Measurements from ENCODE around the gene PEX5.

PEX5 gene

DNA sequence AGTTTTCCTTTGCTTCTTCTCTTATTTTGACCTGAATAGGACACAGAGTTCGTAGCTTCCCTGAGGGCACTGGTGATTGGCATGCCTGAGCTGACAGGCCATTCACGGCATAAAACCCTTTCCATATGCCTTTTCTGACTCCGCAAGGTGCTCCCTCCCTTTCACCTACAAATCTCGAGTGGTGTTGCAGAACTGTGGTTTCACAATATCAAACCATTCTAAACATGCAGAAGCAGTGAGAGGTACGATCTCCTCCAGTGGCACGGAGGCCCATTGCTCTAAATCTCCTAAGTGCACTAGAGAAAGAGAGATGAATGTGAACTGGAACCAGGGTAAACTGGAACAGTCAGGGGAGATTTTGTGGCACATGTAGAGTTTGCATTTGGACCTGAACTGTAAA lies 35.4 kb upstream of the PEX5 start:
- TF ChIP-seq POLR2A (IDR thresholded peaks at IDR 0.05; ENCODE audit: low read depth, low read length), result no peak
- FAIRE-seq, result no peak

DNA sequence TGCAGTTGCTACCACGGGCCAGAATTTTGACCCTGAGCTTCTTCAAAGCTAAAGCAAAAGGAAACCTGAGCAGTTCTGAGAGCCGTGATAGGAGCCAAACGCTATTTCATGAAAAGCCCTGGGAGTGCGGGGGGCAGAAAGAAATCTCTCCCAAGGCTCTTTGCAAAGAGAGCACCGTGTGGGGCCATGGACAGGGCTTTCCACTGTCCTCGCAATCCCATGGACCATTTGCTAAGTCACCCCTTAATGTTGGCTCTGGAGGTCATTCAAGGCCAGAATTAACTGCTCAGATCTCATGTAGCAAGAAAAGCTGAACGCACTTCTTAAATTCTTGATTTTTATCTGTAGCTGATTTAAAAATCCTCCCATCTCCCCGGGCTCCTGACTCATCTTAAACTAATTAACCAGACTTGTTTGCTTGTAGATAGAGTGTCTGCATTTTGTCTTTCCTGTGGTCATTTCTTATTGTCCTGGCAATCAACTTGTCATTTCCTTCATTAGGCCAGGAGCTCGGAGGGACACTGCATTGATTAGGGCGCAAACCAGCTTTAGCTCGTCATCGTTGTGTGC lies 34.5 kb upstream of the PEX5 start:
- DNase-seq (ENCODE audit: insufficient read length, low spot score) (no peak), FAIRE-seq (no peak)
- TF ChIP-seq POLR2A (IDR thresholded peaks at IDR 0.05; ENCODE audit: low read depth, low read length), result no peak

More for the DNA sequence above, 35.4 kb upstream of the PEX5 start:
- no peak for DNase-seq (ENCODE audit: insufficient read length, low spot score)

DNA sequence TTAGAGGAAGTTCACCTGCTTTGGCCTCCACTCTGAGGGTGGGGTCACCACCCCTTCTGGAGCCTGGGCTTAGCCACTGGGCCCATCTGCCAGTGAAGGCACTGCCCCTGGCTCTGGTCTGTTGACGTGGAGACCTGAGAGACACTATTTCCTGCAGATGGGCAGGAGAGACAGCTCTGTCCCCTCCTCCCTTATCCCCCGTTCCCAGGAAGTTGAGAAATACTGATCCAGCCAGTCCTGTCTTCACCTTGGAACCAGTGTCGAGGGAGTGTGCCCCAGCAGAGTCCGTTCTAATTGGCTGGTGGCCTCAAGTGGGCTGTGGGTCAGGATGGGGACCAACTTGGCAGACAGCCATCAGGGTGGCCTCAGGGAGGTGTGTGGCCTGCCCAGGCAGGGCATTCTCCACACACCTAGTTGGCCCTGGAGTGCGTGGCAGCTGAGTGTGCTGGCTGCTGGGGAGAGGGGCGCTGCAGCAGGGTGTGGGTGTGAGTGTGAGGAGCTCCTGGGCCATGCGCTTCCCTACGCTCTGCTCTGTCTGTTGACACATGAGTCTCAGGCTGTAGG lies 33.9 kb upstream of the PEX5 start:
- no peak for DNase-seq (ENCODE audit: insufficient read length, low spot score)
- no peak for FAIRE-seq
- no peak for TF ChIP-seq POLR2A (IDR thresholded peaks at IDR 0.05; ENCODE audit: low read depth, low read length)

DNA sequence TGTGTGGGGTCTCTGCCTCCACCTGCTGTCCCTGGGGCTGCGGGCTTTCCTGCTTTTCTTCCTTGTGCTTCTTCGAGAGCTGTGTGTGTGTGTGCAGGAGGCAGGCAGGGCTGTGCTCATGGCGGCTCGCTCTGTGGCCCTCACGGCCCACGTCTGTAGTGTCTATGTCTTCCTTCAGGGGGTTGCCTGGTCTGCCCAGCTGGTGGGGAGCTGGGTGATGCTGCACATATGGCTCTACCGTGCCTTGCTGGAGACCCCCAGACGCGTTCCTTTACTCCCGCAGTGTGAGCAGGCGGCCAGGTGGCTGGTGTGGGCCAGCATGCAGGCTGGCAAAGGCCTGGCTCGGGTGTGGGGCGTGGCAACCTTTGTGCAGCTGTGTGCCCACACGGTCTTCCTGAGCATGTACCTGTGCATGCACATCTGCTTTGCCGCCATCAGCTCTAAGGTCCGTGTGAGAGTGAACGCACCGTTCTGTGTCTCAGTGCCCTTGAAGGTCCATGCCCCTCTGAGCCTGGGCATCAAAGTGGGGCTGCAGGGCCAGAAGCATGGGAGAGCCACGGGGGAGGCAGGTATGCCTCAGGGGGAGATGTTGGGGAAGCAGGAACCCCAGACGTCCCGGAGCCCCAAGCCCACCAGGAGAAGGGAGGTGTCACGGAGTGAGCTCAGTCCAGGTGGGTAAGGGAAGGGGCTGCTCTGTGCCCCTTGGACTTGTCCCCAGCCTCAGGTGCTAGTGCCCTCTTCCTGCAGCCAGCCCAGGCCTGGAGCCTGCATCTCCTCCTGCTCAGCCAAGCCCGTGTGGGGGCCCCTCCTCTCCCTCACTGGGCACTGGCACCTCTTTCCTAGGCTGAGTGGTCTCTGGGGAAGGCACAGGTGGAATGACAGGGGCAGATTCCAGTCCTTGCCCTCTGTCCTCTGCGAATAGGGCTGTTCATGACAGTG lies 33.0 kb upstream of the PEX5 start:
- no peak for FAIRE-seq
- no peak for TF ChIP-seq POLR2A (IDR thresholded peaks at IDR 0.05; ENCODE audit: low read depth, low read length)
- no peak for DNase-seq (ENCODE audit: insufficient read length, low spot score)

- TF ChIP-seq POLR2A (IDR thresholded peaks at IDR 0.05; ENCODE audit: low read depth, low read length), result no peak
- FAIRE-seq, result no peak
- no peak for DNase-seq (ENCODE audit: insufficient read length, low spot score)
These were observed 32.1 kb upstream of the PEX5 start for GRCh38 chr12:7157391-7157790.

GRCh38 chr12:7158781-7159609 lies 30.5 kb upstream of the PEX5 start:
- DNase-seq (ENCODE audit: insufficient read length, low spot score) (no peak), FAIRE-seq (no peak)
- no peak for TF ChIP-seq POLR2A (IDR thresholded peaks at IDR 0.05; ENCODE audit: low read depth, low read length)

GRCh38 chr12:7160183-7160582 lies 29.3 kb upstream of the PEX5 start:
- no peak for DNase-seq (ENCODE audit: insufficient read length, low spot score)
- no peak for TF ChIP-seq POLR2A (IDR thresholded peaks at IDR 0.05; ENCODE audit: low read depth, low read length)
- no peak for FAIRE-seq

DNA sequence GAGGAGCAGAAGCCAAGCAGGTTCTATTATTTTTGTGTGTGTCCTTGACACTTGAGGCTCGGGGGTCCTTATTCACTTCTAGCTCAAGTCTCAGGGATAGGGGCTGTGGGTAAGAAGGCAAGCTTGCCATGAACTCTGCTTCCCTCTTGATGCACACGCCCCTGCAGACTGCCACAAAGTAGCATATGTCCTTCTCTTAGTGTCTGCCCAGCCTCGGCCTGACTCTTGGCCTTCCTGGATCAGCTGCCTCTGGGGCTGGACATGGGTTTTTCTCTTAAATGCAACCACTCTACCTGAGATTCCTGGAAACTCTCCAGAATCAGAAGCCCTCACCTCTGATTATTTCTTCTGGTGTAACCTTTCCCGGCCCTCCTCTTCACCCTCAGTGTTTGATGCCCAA lies 28.2 kb upstream of the PEX5 start:
- FAIRE-seq (no peak), DNase-seq (ENCODE audit: insufficient read length, low spot score) (no peak)
- no peak for TF ChIP-seq POLR2A (IDR thresholded peaks at IDR 0.05; ENCODE audit: low read depth, low read length)

- DNase-seq (ENCODE audit: insufficient read length, low spot score), result no peak
- TF ChIP-seq POLR2A (IDR thresholded peaks at IDR 0.05; ENCODE audit: low read depth, low read length), result no peak
- no peak for FAIRE-seq
These were observed 27.7 kb upstream of the PEX5 start for GRCh38 chr12:7161811-7162210.

DNA sequence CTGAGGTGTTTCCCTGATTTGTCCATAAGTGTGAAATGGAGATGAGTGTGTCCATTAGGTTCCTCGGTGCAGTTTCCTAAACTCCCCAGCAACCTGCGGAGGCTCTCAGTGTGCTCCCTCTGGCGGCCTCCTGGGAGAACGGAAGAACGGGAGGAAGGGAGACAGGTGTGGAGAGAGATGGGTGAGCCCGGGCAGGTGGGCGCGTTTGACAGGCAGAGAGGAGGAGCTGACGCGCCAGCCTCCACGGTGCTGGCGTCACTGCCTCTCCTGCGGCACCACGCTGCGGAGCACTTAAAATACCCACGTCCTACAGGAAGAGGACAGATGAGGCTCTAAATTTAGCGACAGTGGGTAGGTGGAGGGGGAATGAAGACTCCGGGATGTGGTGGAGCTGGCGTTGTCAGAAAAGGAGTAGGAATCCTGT lies 26.8 kb upstream of the PEX5 start:
- TF ChIP-seq POLR2A (IDR thresholded peaks at IDR 0.05; ENCODE audit: low read depth, low read length), result no peak
- DNase-seq (ENCODE audit: insufficient read length, low spot score), result no peak
- no peak for FAIRE-seq

DNA sequence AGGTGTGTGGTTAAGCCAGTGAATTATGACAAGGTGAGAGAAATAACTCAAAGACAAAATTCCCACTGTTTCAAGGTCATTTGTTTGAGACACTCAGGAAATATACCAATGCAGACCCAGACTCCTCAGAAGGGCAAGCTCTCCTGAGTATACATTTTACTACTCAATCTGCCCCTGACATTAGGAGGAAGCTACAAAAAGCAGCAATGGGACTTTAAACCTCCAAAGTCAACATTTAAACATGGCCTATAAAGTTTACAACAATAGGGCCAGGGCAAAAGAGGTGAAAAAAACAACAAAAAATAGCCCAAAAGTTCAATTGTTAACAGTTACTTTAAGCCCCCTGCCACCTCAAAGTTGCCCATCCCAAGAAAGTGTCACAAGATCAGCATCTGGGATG lies 19.5 kb upstream of the PEX5 start:
- DNase-seq (ENCODE audit: insufficient read length, low spot score) (no peak), FAIRE-seq (no peak)
- no peak for TF ChIP-seq POLR2A (IDR thresholded peaks at IDR 0.05; ENCODE audit: low read depth, low read length)

- FAIRE-seq (no peak), DNase-seq (ENCODE audit: insufficient read length, low spot score) (no peak)
- TF ChIP-seq POLR2A (IDR thresholded peaks at IDR 0.05; ENCODE audit: low read depth, low read length), result no peak
These were observed 17.6 kb upstream of the PEX5 start for GRCh38 chr12:7171854-7172253.

DNA sequence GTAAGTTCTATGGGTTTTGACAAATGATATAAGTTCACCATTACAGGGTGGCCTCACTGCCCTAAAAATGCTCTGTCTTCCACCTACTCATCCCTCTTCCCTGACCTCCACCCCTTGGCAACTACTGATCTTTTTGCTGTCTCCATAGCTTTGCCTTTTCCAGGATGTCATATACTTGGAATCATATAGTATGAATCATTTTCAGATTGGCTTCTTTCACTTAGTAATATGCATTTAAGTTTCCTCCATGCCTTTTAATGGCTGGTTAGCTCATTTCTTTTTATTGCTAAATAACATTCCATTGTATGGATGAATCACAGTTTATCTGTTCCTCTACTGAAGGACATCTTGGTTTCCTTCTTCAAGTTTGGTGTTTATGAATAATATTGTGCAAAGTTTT lies 14.0 kb upstream of the PEX5 start:
- DNase-seq (ENCODE audit: insufficient read length, low spot score) (no peak), FAIRE-seq (no peak)
- TF ChIP-seq POLR2A (IDR thresholded peaks at IDR 0.05; ENCODE audit: low read depth, low read length), result no peak

- DNase-seq (ENCODE audit: insufficient read length, low spot score), result no peak
- FAIRE-seq, result no peak
These were observed 12.9 kb upstream of the PEX5 start for GRCh38 chr12:7176595-7176994.

More at GRCh38 chr12:7176595-7176994, 12.9 kb upstream of the PEX5 start:
- TF ChIP-seq POLR2A (IDR thresholded peaks at IDR 0.05; ENCODE audit: low read depth, low read length), result no peak
